Measurements from ENCODE around the gene NBPF1.
"Not testable (repeated sequence)": the region's sequence is repeated elsewhere in the genome, so short reads cannot be mapped to it uniquely, and the experiment has no call there.

NBPF1 gene

DNA sequence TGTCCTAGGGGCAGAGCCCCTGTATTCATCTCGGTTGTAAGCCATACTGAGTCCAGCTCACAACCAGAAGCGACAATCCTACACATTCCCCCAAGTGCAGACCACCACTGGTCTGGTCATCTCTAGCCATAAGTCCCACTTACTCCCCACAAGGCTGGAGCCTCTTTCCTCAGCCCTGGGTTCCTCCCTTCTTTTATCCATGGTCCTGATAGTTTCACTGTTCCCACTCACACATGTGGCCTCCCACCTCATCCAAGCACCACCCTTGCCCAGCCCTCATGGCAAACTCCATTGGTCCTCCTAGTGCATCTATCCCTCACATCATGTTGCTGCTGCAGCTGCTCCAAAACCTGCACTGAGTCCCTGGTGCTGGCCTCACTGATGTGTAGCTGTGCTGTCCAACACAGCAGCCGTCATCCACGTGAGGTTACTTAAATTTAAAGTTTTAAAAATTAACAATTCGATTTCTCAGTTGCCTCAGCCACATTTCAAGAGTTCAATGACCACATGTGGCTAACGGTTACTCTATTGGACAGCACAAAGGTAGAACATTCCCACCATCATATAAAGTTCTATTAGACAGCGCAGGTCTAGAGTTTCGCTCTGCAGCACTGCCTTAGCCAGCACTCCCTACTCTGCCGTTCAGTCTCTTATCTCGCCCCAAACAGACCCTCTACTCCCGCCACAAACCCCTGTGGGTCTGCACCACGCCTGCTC, 30.3 kb upstream of the NBPF1 start:
- intact Hi-C loops (cut with DNase I), result loop anchor here (10.0 kb wide), 1 partner anchor 271 kb away; no protein-coding TSS in a partner anchor
- DNase-seq, result peak in 35 of 42 donors; percentile 2 to 61 (median 25)

GRCh38 chr1:16643001-16643411, 29.6 kb upstream of the NBPF1 start:
- peak in 31 of 42 donors; percentile 2 to 53 (median 16) for DNase-seq
- intact Hi-C loops (cut with DNase I), result loop anchor here (10.0 kb wide), 1 partner anchor 272 kb away; no protein-coding TSS in a partner anchor

- peak in 30 of 42 donors; percentile 1 to 44 (median 9) for DNase-seq
- intact Hi-C loops (cut with DNase I), result loop anchor here (10.0 kb wide), 1 partner anchor 273 kb away; no protein-coding TSS in a partner anchor
Observed at GRCh38 chr1:16642025-16642966, 28.9 kb upstream of the NBPF1 start.

DNA sequence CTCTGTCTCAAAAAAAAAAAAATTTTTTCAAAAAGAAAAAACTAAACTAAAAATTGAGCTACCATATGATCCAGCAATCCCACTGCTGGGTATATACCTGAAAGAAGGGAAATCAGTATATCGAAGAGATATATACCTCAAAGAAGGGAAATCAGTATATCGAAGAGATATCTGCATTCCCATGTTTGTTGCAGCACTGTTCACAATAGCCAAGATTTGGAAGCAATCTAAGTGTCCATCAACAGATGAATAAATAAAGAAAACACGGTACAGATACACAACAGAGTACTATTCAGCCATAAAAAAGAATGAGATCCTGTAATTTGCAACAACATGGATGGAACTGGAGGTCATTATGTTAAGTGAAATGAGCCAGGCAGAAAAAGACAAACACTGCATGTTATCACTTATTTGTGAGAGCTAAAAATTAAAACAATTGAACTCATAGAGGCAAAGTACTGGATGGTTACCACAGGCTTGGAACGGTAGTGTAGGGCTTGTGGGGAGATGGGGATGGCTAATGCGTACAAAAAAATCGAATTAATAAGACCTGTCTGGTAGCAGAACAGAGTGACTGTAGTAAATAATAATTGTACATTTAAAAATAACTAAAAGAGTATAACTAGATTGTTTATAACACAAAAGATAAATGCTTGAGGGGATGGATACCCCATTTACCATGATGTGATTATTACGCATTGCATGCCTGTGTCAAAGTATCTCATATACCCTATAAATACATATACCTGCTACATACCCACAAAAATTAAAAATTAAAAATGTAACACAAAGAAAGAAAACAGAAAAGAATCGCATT, 28.0 kb upstream of the NBPF1 start:
- intact Hi-C loops (cut with DNase I), result loop anchor here (10.0 kb wide), 1 partner anchor 273 kb away; no protein-coding TSS in a partner anchor
- peak in 9 of 42 donors; percentile 0 to 34 (median 14) for DNase-seq

GRCh38 chr1:16639091-16640031, 26.0 kb upstream of the NBPF1 start:
- peak in 24 of 42 donors; percentile 0 to 44 (median 7) for DNase-seq
- intact Hi-C loops (cut with DNase I), result loop anchor here (10.0 kb wide), 1 partner anchor 275 kb away; no protein-coding TSS in a partner anchor

- peak in 24 of 42 donors; percentile 1 to 41 (median 7) for DNase-seq
- intact Hi-C loops (cut with DNase I), result not testable (repeated sequence)
Observed at GRCh38 chr1:16637941-16638778, 24.8 kb upstream of the NBPF1 start.

DNA sequence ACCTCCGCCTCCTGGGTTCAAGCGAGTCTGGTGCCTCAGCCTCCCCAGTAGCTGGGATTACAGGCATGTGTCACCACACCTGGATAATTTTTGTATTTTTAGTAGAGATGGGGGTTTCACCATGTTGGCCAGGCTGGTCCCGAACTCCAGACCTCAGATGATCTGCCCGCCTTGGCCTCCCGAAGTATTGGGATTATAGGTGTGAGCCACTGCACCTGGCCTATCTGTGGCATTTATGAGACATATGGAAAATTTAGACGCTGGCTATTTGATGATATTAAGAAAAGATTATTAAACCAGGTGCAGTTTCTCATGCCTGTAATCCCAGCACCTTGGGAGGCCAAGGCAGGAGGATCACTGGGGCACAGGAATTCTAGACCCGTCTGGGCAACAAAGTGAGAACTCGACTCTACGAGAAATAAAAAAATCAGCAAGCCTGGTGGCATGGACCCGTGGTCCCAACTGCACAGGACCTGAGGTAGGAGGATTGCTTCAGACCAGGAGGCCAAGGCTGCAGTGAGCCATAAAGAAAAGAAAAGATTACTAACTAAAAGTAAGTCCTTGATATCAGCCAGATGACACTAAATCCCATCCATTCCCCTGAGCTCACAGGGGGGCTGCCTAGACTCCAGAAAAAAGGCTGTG, 23.3 kb upstream of the NBPF1 start:
- peak in 23 of 42 donors; percentile 1 to 60 (median 13) for DNase-seq
- intact Hi-C loops (cut with DNase I), result not testable (repeated sequence)

DNA sequence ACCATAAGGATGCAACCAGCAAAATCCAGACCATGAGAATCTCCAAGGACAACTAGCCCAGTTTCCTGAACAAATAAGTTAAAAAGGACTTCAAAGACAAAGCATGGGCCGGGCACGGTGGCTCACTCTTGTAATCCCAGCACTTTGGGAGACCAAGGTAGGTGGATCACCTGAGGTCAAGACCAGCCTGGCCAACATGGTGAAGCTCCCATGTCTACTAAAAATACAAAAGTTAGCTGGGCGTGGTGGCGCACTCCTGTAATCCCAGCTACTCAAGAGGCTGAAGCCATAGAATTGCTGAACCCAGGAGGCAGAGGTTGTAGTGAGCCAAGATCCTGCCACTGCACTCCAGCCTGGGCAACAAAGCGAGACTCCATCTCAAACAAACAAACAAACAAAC, 22.6 kb upstream of the NBPF1 start:
- intact Hi-C loops (cut with DNase I), result not testable (repeated sequence)
- peak in 25 of 42 donors; percentile 1 to 49 (median 10) for DNase-seq

DNA sequence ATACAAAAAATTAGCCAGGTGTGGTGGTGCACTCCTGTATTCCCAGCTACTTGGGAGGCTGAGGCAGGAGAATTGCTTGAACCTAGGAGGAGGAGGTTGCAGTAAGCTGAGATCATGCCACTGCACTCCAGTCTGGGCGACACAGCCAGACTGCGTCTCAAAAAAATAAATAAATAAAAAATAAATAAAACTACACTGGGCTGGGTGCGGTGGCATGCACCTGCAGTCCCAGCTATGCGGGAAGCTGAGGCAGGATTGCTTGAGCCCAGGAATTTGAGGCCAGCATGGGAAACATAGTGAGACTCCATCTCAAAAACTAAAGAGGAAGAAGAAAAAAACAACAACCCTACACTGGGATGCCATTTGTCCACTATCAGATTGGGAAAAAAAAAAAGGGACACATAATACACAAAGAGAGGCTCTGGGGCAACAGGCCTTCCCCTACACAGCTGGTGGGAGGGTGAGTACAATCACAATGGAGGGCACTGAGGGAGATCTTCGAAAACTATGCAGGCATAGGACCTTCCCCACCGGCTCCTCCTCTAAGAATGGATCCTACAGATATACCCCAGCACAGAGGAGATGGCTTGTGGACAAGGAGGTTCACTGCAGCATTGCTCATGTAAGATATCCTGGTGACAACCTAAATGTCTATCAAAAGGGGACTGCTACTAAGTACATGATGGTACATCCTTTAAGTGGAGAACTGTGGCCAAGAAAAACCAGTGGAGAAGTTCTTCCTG, 20.3 kb upstream of the NBPF1 start:
- peak in 22 of 42 donors; percentile 1 to 68 (median 24) for DNase-seq
- intact Hi-C loops (cut with DNase I), result not testable (repeated sequence)

DNA sequence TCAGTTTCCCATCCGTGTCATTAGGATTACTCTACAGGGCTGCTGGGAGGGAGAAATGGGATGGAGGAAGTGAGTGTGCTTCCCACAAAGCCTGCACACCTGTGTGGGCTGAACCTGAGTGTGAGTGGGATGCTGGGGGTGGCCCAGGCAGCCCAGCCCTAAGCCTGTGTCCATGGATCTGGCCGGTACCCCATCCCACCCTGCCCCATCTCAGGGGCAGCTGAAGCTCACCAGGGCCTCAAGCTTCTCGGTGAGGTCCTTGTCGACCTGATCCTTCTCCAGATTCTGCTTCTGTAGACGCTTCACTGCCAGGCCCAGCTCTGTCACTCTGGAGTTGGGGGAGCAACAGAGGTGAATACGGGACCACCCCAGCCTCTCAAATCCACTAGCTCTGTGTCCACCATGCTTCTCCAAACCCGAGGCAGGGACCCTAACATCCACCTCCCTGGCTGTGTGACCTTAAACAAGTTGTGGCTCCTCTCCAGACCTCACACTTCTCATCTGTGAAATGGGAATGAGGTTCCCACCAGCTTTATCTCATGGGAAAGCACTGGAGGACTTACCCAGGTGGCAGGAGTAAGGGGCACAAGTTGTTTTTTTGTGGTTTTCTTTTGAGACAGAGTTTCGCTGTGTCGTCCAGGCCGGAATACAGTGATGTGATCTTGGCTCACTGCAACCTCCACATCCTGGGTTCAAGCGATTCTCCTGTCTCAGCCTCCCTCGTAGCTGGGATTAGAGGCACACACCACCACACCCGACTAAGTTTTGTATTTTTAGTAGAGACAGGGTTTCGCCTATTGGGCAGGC, 18.9 kb upstream of the NBPF1 start:
- intact Hi-C loops (cut with DNase I), result not testable (repeated sequence)
- DNase-seq, result peak in 9 of 42 donors; percentile 1 to 34 (median 8)

DNA sequence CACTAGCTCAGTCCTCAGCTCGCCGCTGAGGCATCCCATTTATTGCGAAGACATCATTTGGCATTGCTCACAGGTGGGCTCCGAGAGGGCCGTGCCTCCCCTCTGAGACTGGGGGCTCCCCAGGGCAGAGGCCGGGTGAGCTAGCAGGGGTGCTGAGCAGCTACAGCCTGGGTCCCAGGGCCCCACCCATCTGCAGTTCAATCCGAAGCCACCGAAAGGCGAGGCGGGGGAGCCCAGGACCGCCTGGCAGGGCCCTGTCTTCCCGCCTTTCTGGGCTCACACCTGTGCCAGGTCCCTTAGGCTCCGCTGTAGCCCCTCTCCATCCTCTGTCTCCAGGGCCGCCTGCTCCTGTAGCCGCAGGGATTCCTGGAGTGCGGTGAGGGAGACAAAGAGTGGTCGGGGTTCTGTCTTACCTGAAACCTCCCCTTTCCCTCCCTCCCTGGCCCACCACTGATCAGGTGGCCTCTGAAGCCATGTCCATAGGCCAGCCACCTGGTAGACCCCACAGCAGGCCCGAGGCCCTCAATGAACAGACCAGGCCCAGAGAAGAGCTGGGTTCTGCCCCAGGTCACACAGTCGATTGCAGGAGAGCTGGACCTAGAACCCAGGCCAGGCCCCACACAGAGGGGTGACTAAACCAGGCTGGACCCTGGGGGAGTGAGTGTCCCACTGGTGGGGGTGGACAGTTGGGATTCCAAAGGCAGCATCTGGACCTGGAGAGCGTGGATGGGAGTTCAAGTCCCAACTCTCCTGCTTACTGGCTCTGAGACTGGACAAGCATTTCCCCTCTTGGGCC, 18.1 kb upstream of the NBPF1 start:
- peak in 22 of 42 donors; percentile 1 to 44 (median 12) for DNase-seq
- intact Hi-C loops (cut with DNase I), result no loop called here

DNA sequence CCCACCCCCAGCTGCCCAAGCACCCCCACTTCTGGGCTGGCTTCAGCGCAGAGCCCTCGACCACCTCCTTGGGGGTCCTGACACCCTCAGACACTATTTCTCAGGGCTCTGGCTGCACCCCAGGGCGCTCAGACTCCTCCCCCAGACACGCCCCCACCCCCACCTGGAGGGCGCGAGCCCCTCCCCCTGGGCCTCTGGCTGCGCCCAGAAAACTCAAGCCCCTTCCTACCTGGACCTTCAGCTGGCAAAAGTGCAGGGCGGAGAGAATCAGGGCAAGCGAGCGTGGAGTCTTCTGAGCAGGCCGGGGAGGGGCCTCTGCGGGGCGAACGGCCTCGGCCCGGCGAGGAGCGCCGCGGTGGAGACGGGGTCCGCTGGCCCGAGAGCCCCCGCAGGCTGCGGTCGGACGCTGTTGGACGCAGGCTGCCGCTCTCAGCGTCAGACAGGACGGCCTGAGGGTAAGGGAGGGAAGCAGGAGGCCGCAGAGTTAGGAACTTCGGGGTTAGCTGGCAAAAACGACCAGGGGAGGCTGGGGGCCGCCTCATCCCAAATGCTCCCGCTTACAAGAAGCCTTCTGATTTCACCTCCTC, 17.4 kb upstream of the NBPF1 start:
- intact Hi-C loops (cut with DNase I), result no loop called here
- peak in 15 of 42 donors; percentile 1 to 49 (median 16) for DNase-seq

DNA sequence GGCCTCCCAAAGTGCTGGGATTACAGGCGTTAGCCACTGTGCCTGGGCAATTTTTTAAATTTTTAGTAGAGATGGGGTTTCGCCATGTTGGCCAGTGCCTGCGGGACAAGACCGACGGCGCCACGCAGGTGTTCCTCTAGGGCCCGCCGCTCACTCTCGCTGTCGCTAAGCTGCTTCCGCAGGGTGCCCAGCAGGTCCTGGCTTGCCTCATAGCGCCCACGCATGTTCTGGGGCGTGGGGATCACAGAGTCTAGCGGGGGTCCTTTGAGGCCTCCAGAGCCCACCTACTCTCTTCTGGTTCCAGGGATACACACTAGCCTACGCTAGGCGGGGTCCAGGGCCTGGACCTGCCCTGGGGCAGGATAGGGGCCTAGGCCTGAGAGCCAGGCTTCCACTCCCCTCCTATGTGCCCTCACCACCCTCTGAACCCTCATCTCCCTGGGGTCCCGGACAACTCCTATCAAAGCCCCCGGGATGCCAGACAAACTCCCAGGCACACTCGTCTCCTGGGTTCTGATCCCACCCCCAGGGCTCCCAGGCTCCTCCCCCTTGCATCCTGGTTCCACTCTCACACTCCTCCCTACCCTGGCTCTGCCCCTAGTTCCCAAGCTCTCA, 16.7 kb upstream of the NBPF1 start:
- intact Hi-C loops (cut with DNase I), result not testable (repeated sequence)
- peak in 16 of 42 donors; percentile 1 to 44 (median 15) for DNase-seq
